Body of pancreas (tissue), 4 donors: ENCODE data around the gene JPT1. TPM values are rescaled to one million over a fixed set of nuclear protein-coding genes. Genes with fewer than 3 reads are reported as not detected.
A peak's percentile ranks its signal among the peaks of the same experiment; 100 is the strongest.

ENCODE experiments used
- ATAC-seq: fragments of 150-250 bp; one replicate; pipeline ENCODE4 v1.9.1; 2016
- DNase-seq, 4 donors: peaks; one replicate each; pipeline ENCODE4 v3.0.0-alpha.2; 2019
- H3K27ac ChIP-seq, 4 donors: fragments of 200-600 bp; sonication (generic); 1 replicate in 3 of 4; 2 replicates in 1 of 4; pipeline versions ENCODE4 v1.5.1 to v1.6.1; 2016 to 2019; ENCODE audit warnings: mild to moderate bottlenecking in 1 of 4, mixed read lengths in 1 of 4, moderate library complexity in 1 of 4
- H3K27me3 ChIP-seq, 2 donors: fragments of 200-600 bp; sonication (generic); one replicate each; pipeline ENCODE4 v1.6.0; 2016; ENCODE audit warnings: mild to moderate bottlenecking in 1 of 2
- H3K36me3 ChIP-seq, 2 donors: fragments of 200-600 bp; sonication (generic); replicated peaks in 1 of 2; 2 replicates each; pipeline ENCODE4 v1.5.1; 2016; ENCODE audit warnings: low read depth in 2 of 2; ENCODE audit not compliant: insufficient read depth in 1 of 2
- H3K4me1 ChIP-seq: fragments of 200-600 bp; sonication (generic); one replicate; pipeline ENCODE4 v1.6.0; 2016
- H3K4me3 ChIP-seq, 2 donors: fragments of 200-600 bp; sonication (generic); 1 replicate in 1 of 2; 2 replicates in 1 of 2; pipeline ENCODE4 v1.5.1; 2016 to 2019
- H3K9me3 ChIP-seq, 3 donors: fragments of 200-600 bp; sonication (generic); 1 replicate in 2 of 3; 2 replicates in 1 of 3; pipeline ENCODE4 v1.5.1; 2016
- CTCF ChIP-seq, 7 experiments: fragments of 450-650 bp in 4 of 7; fragments of 200-600 bp in 3 of 7; sonication (generic) in 3 of 7; IDR thresholded peaks; one replicate each; pipeline ENCODE4 v1.5.1; 2016 to 2019; ENCODE audit warnings: antibody characterized with exemption in 7 of 7
- POLR2A ChIP-seq, 3 donors: fragments of 450-650 bp; IDR thresholded peaks; one replicate each; pipeline ENCODE4 v1.6.1; 2016; ENCODE audit warnings: antibody characterized with exemption in 3 of 3, mild to moderate bottlenecking in 2 of 3
- WGBS, 2 donors: methylation state at CpG; one replicate each; pipeline ENCODE4 v1.1.5; 2017; 5-methylcytosine and 5-hydroxymethylcytosine counted together
- intact Hi-C: fragments of 100-400 bp; cut with DNase I; formaldehyde crosslinking; loops from one replicate; pipeline ENCODE4 v1.15.1; 2023
- total RNA-seq, 2 donors: library from RNA; depleted of rRNA; stranded (reverse); fragments of >200 nt; gene quantifications; one replicate each; pipeline ENCODE4 v1.1.0, GENCODE V29; 2016

JPT1 gene
- total RNA-seq, 2 donors from 2014 or later, result 17.4 to 42.5 TPM

GRCh38 chr17:75099881-75100595, 54.3 kb downstream of the JPT1 start:
- WGBS, 2 donors, result 91 to 94% methylated on average over 19 to 29 of the region's 31 CpGs
- ATAC-seq (no peak), DNase-seq (no peak)
- Histone ChIP-seq H3K36me3 (no peaks in the 10 kb centered on the region), H3K27ac (no peak overlapping the region), H3K4me3 (no peak overlapping the region), H3K27me3 (no peaks in the 10 kb centered on the region), H3K4me1 (peaks cover 16% of the 10 kb centered on the region), H3K9me3 (no peaks in the 10 kb centered on the region)
- intact Hi-C loops, result no loop called here
- TF ChIP-seq CTCF (IDR thresholded peaks at IDR 0.05), result no peak
- no peak for TF ChIP-seq POLR2A (IDR thresholded peaks at IDR 0.05)

- Histone ChIP-seq H3K27me3 (no peaks in the 10 kb centered on the region), H3K4me1 (peaks cover 14% of the 10 kb centered on the region), H3K36me3 (no peaks in the 10 kb centered on the region), H3K27ac (no peak overlapping the region), H3K9me3 (no peaks in the 10 kb centered on the region), H3K4me3 (no peak overlapping the region)
- intact Hi-C loops, result no loop called here
- no peak for DNase-seq
- 86 to 88% methylated on average over 7 of the region's 7 CpGs for WGBS, 2 donors
- TF ChIP-seq CTCF (IDR thresholded peaks at IDR 0.05), result no peak
- no peak for TF ChIP-seq POLR2A (IDR thresholded peaks at IDR 0.05)
- ATAC-seq, result no peak
Observed at GRCh38 chr17:75098861-75099260, 55.5 kb downstream of the JPT1 start.

- intact Hi-C loops, result no loop called here
- peak in 1 of 4 donors; percentile 38 for DNase-seq
- Histone ChIP-seq H3K4me3 (no peak overlapping the region), H3K27ac (no peak overlapping the region), H3K27me3 (no peaks in the 10 kb centered on the region), H3K36me3 (no peaks in the 10 kb centered on the region), H3K9me3 (no peaks in the 10 kb centered on the region), H3K4me1 (peaks cover 24% of the 10 kb centered on the region)
- TF ChIP-seq POLR2A (IDR thresholded peaks at IDR 0.05), result no peak
- no peak for TF ChIP-seq CTCF (IDR thresholded peaks at IDR 0.05)
- 70 to 72% methylated on average over 6 to 7 of the region's 7 CpGs for WGBS, 2 donors
- ATAC-seq, result no peak
Observed at GRCh38 chr17:75097865-75098264, 56.4 kb downstream of the JPT1 start.

GRCh38 chr17:75096082-75096625, 58.2 kb downstream of the JPT1 start:
- Histone ChIP-seq H3K36me3 (no peaks in the 10 kb centered on the region), H3K9me3 (no peaks in the 10 kb centered on the region), H3K27ac (peak overlapping the region; percentile 55 to 81 (median 70)), H3K4me3 (no peak overlapping the region), H3K27me3 (no peaks in the 10 kb centered on the region), H3K4me1 (peaks cover 34% of the 10 kb centered on the region)
- WGBS, 2 donors, result 31 to 34% methylated on average over 14 of the region's 14 CpGs
- TF ChIP-seq CTCF (IDR thresholded peaks at IDR 0.05) (no peak), POLR2A (IDR thresholded peaks at IDR 0.05) (no peak)
- intact Hi-C loops, result no loop called here
- ATAC-seq (peak; percentile 94), DNase-seq (peak; percentile 71 to 90 (median 82))
